Astrocyte of the spinal cord (primary cell): Measurements from ENCODE around the gene NF1.
"Not testable (repeated sequence)": the region's sequence is repeated elsewhere in the genome, so short reads cannot be mapped to it uniquely, and the experiment has no call there.

ENCODE experiments used
- DNase-seq: peaks from one replicate; pipeline ENCODE4 v3.0.0; 2011; ENCODE audit warnings: low read depth, low spot score
- H3K4me3 ChIP-seq: 2 replicates; pipeline ENCODE4 v1.5.1; 2011; ENCODE audit warnings: low read depth, mild to moderate bottlenecking, low read length, moderate library complexity
- in situ Hi-C: cut with HindIII; loops from 2 replicates; pipeline ENCODE4 v1.10.0; 2017; ENCODE audit warnings: low sequenced_read_pairs
- TF ChIP-seq, protein P1 (sequence below): IDR thresholded peaks from 2 replicates; pipeline ENCODE4 v1.5.1; 2012; ENCODE audit warnings: low read depth, mild to moderate bottlenecking, low read length, inconsistent platforms

The NF1 gene

DNA sequence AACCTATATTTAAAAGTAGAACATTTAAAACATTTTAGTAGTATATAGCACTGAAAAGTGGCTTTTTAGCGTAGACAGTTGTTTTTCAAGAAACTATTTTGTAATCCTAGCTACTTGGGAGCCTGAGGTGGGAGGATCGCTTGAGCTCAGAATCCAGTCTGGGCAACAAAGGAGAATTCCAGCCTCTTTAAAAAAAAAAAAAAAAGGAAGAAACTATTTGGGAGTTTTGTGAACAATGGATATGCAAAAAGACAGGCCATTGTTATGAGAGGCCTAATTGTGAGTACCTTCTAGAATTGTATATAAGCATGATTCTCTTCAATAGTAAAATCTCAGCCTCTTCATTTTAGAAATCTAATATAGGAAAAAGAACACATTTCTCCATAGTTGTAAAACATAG is 184.6 kb downstream of the NF1 start:
- TF ChIP-seq, protein P1, sequence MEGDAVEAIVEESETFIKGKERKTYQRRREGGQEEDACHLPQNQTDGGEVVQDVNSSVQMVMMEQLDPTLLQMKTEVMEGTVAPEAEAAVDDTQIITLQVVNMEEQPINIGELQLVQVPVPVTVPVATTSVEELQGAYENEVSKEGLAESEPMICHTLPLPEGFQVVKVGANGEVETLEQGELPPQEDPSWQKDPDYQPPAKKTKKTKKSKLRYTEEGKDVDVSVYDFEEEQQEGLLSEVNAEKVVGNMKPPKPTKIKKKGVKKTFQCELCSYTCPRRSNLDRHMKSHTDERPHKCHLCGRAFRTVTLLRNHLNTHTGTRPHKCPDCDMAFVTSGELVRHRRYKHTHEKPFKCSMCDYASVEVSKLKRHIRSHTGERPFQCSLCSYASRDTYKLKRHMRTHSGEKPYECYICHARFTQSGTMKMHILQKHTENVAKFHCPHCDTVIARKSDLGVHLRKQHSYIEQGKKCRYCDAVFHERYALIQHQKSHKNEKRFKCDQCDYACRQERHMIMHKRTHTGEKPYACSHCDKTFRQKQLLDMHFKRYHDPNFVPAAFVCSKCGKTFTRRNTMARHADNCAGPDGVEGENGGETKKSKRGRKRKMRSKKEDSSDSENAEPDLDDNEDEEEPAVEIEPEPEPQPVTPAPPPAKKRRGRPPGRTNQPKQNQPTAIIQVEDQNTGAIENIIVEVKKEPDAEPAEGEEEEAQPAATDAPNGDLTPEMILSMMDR: no peak
- H3K4me3 ChIP-seq: no peak overlapping the region
- in situ Hi-C loops: no loop called here
- DNase-seq: no peak

GRCh38 chr17:31281061-31281460 is 186.3 kb downstream of the NF1 start:
- in situ Hi-C loops: no loop called here
- TF ChIP-seq, protein P1: no peak
- no peak overlapping the region for H3K4me3 ChIP-seq
- no peak for DNase-seq

DNA sequence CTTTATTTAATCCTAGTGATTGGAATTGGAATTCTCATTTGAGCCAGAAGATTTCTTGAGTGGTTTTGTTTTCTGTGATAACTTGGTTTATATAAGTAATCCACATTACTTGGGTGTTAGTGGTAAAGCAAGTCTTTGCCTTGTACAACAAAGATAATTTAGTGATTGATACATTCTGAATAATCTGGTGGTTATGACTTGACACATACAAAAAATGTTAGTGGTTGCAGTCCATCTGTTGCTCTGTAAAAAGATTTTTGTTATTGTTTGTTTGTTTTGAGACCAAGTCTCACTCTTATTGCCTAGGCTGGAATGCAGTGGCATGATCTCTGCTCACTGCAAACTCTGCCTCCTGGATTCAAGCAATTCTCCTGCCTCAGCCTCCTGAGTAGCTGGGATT is 189.1 kb downstream of the NF1 start:
- H3K4me3 ChIP-seq: no peak overlapping the region
- TF ChIP-seq, protein P1: no peak
- no peak for DNase-seq
- in situ Hi-C loops: no loop called here

- no peak overlapping the region for H3K4me3 ChIP-seq
- in situ Hi-C loops: no loop called here
- TF ChIP-seq, protein P1: no peak
- no peak for DNase-seq
Observed at GRCh38 chr17:31286587-31286986, 191.8 kb downstream of the NF1 start.

- DNase-seq, H3K4me3 ChIP-seq, in situ Hi-C loops: not testable (repeated sequence)
Observed at GRCh38 chr17:31287932-31288331, 193.2 kb downstream of the NF1 start.

- no peak for DNase-seq
- TF ChIP-seq, protein P1: no peak
- H3K4me3 ChIP-seq: no peak overlapping the region
- in situ Hi-C loops: no loop called here
Observed at GRCh38 chr17:31289790-31290189, 195.0 kb downstream of the NF1 start.

GRCh38 chr17:31291820-31292219 is 197.0 kb downstream of the NF1 start:
- no peak for DNase-seq
- TF ChIP-seq, protein P1: no peak
- no peak overlapping the region for H3K4me3 ChIP-seq
- in situ Hi-C loops: no loop called here
